Glutamatergic neuron (in vitro differentiated cells): ENCODE results near the gene CRX. TPM values are rescaled to one million over a fixed set of nuclear protein-coding genes. Genes with fewer than 3 reads are reported as not detected.

Experiments
- DNase-seq: peaks from one replicate; pipeline ENCODE4 v3.0.0; 2022
- H3K27ac Mint-ChIP-seq: one replicate; pipeline ENCODE4 v1.8.0; 2020; ENCODE audit warnings: mild to moderate bottlenecking, mixed read lengths, inconsistent platforms; ENCODE audit not compliant: unreplicated experiment
- H3K27me3 Mint-ChIP-seq: one replicate; pipeline ENCODE4 v1.8.0; 2020; ENCODE audit warnings: mild to moderate bottlenecking, moderate library complexity, mixed read lengths, inconsistent platforms; ENCODE audit not compliant: unreplicated experiment
- H3K36me3 Mint-ChIP-seq: one replicate; pipeline ENCODE4 v1.8.0; 2020; ENCODE audit warnings: mild to moderate bottlenecking, mixed read lengths, inconsistent platforms; ENCODE audit not compliant: unreplicated experiment
- H3K4me1 Mint-ChIP-seq: one replicate; pipeline ENCODE4 v1.8.0; 2020; ENCODE audit warnings: mild to moderate bottlenecking, low read depth, mixed read lengths, inconsistent platforms; ENCODE audit not compliant: unreplicated experiment
- H3K4me3 Mint-ChIP-seq: one replicate; pipeline ENCODE4 v1.8.0; 2020; ENCODE audit warnings: mild to moderate bottlenecking, mixed read lengths, inconsistent platforms; ENCODE audit not compliant: unreplicated experiment
- H3K9me3 Mint-ChIP-seq: one replicate; pipeline ENCODE4 v1.8.0; 2020; ENCODE audit warnings: mild to moderate bottlenecking, moderate library complexity, mixed read lengths, inconsistent platforms; ENCODE audit not compliant: unreplicated experiment
- total RNA-seq: library from RNA; stranded (reverse); fragmentation: NEBNext Ultra II Directional; extraction: Animal tissue kit (Norgen Biotek cat#: 25700); gene quantifications from one replicate; pipeline ENCODE4 v1.2.1, GENCODE V29; 2021; ENCODE audit not compliant: unreplicated experiment
- TF ChIP-seq, protein P1 (sequence below): fragments of 200-600 bp; sonication (generic); IDR thresholded peaks from one replicate; pipeline ENCODE4 v1.5.0; 2021; ENCODE audit not compliant: partially characterized antibody, unreplicated experiment

CRX gene
- total RNA-seq, 1 donor from 2014 or later = not detected

DNA sequence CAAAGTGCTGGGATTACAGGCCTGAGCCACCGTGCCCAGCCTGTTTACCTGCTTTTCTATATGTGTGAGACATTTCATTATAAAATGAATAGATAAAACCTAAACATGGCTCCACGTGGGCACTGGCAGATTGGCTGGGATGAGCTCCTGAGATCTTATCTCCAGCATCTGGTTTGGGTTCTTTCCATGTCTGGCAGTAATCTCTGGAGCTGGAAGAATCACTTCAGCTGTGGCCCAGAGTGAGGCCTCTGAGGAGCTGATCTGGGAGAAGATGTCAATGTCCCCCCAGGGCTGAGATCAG, 69.8 kb downstream of the CRX start:
- Mint-ChIP-seq H3K4me1 (no peaks in the 10 kb centered on the region), H3K36me3 (no peaks in the 10 kb centered on the region), H3K27ac (no peak overlapping the region), H3K4me3 (no peak overlapping the region), H3K9me3 (peaks cover 2% of the 10 kb centered on the region), H3K27me3 (no peaks in the 10 kb centered on the region)
- no peak for DNase-seq
- TF ChIP-seq, protein P1, sequence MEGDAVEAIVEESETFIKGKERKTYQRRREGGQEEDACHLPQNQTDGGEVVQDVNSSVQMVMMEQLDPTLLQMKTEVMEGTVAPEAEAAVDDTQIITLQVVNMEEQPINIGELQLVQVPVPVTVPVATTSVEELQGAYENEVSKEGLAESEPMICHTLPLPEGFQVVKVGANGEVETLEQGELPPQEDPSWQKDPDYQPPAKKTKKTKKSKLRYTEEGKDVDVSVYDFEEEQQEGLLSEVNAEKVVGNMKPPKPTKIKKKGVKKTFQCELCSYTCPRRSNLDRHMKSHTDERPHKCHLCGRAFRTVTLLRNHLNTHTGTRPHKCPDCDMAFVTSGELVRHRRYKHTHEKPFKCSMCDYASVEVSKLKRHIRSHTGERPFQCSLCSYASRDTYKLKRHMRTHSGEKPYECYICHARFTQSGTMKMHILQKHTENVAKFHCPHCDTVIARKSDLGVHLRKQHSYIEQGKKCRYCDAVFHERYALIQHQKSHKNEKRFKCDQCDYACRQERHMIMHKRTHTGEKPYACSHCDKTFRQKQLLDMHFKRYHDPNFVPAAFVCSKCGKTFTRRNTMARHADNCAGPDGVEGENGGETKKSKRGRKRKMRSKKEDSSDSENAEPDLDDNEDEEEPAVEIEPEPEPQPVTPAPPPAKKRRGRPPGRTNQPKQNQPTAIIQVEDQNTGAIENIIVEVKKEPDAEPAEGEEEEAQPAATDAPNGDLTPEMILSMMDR = no peak

DNA sequence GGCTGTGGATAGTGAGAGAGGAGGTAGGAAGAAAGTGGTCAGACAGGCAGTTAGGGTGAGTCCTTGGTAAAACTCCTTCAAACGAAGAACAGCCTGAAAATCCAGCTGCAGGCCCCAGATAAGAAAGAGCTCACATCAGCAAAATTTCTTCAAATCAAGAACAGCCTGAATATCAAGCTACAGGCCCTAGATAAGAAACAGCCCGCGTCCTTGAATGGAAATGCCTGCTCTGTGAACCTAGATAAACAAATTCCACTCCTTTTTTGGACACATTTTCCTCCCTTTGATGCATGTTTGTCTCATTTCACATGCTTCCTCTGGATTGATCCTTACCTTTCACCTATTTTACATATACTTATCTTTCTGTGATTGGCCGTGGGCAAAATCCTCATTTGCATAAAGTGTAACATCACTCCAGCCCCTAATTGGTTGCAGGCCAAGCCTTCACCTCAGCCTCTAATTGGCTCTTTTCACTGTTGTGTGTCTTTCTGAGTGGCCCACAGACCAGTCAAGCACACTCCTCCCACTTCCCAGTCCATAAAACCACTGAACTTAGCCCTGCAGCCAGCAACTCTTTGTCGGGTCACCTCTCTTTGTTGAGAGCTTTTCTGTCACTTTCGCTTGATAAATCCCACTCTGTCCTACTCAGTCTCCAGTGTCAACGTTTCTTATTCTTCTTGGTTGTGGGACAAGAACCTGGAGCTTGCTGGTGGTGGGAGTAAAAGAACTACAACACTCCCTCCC, 70.4 kb downstream of the CRX start:
- no peaks in the 10 kb centered on the region for H3K27me3 Mint-ChIP-seq
- no peak for DNase-seq
- H3K4me1 Mint-ChIP-seq = no peaks in the 10 kb centered on the region
- H3K27ac Mint-ChIP-seq = no peak overlapping the region
- H3K4me3 Mint-ChIP-seq = no peak overlapping the region
- H3K9me3 Mint-ChIP-seq = peaks cover 2% of the 10 kb centered on the region
- TF ChIP-seq, protein P1 = no peak
- no peaks in the 10 kb centered on the region for H3K36me3 Mint-ChIP-seq

Other genes starting within 250 kb of the CRX start
- not detected for gene ZNF541, start 248.8 kb upstream of the CRX start, total RNA-seq
- gene BICRA, start 212.8 kb upstream of the CRX start, total RNA-seq = 55.5 TPM
- gene EHD2, start 108.5 kb upstream of the CRX start, total RNA-seq = 7.6 TPM
- gene NOP53, start 76.4 kb upstream of the CRX start, total RNA-seq = 163 TPM
- gene SELENOW, start 43.2 kb upstream of the CRX start, total RNA-seq = 291 TPM
- not detected for gene TPRX1, start 17.4 kb upstream of the CRX start, total RNA-seq
- gene TPRX2, start 37.3 kb downstream of the CRX start, total RNA-seq = not detected
- gene SULT2A1, start 64.4 kb downstream of the CRX start, total RNA-seq = not detected
- gene BSPH1, start 170.2 kb downstream of the CRX start, total RNA-seq = not detected
- not detected for gene ELSPBP1, start 172.7 kb downstream of the CRX start, total RNA-seq
- not detected for gene CABP5, start 222.1 kb downstream of the CRX start, total RNA-seq